Fibroblast of skin of back (primary cell): Measurements from ENCODE around the gene CEP89.
"Not testable (repeated sequence)": the region's sequence is repeated elsewhere in the genome, so short reads cannot be mapped to it uniquely, and the experiment has no call there.

Experiments used
- DNase-seq: peaks from one replicate; pipeline ENCODE4 v3.0.0-alpha.2; 2013

Gene CEP89

GRCh38 chr19:32890841-32891240 is 80.9 kb downstream of the CEP89 start:
- DNase-seq, result no peak

GRCh38 chr19:32890326-32890725 is 81.4 kb downstream of the CEP89 start:
- no peak for DNase-seq

- no peak for DNase-seq
These were observed 82.4 kb downstream of the CEP89 start for GRCh38 chr19:32889137-32889934.

GRCh38 chr19:32887572-32888215 is 84.1 kb downstream of the CEP89 start:
- DNase-seq, result no peak

- no peak for DNase-seq
These were observed 85.5 kb downstream of the CEP89 start for GRCh38 chr19:32886241-32886640.

- DNase-seq, result not testable (repeated sequence)
These were observed 86.5 kb downstream of the CEP89 start for GRCh38 chr19:32885255-32885654.

- DNase-seq, result no peak
These were observed 90.0 kb downstream of the CEP89 start for GRCh38 chr19:32881766-32882165.

- DNase-seq, result no peak
These were observed 91.1 kb downstream of the CEP89 start for GRCh38 chr19:32880622-32881021.

GRCh38 chr19:32879741-32880140 is 92.0 kb downstream of the CEP89 start:
- DNase-seq, result no peak

GRCh38 chr19:32878988-32879387 is 92.8 kb downstream of the CEP89 start:
- DNase-seq, result no peak

- DNase-seq, result no peak
These were observed 93.6 kb downstream of the CEP89 start for GRCh38 chr19:32877977-32878745.

GRCh38 chr19:32877323-32877912 is 94.3 kb downstream of the CEP89 start:
- DNase-seq, result no peak

GRCh38 chr19:32876919-32877285 is 94.9 kb downstream of the CEP89 start:
- DNase-seq, result peak; percentile 67

GRCh38 chr19:32876236-32876918 is 95.4 kb downstream of the CEP89 start:
- no peak for DNase-seq

GRCh38 chr19:32875428-32875827 is 96.3 kb downstream of the CEP89 start:
- no peak for DNase-seq

GRCh38 chr19:32874605-32875004 is 97.2 kb downstream of the CEP89 start:
- no peak for DNase-seq

GRCh38 chr19:32873247-32873959 is 98.4 kb downstream of the CEP89 start:
- no peak for DNase-seq

GRCh38 chr19:32872391-32872790 is 99.4 kb downstream of the CEP89 start:
- no peak for DNase-seq

- no peak for DNase-seq
These were observed 100.7 kb downstream of the CEP89 start for GRCh38 chr19:32870981-32871451.

- DNase-seq, result no peak
These were observed 101.7 kb downstream of the CEP89 start for GRCh38 chr19:32869966-32870573.

GRCh38 chr19:32869369-32869965 is 102.3 kb downstream of the CEP89 start, which contains the start of gene SLC7A9:
Gene SLC7A9 (minus strand): TSS chr19:32869767. CDS start chr19:32868534, 1,233 bp downstream.
- no peak for DNase-seq
